Esophagus muscularis mucosa (tissue), 4 donors: ENCODE results near the gene MACROD2. TPM values are rescaled to one million over a fixed set of nuclear protein-coding genes. Genes with fewer than 3 reads are reported as not detected.

Source experiments
- DNase-seq: peaks from one replicate; pipeline ENCODE4 v3.0.0-alpha.2; 2017; ENCODE audit errors: extremely low spot score
- H3K27ac ChIP-seq, 4 donors: fragments of 200-600 bp; sonication (generic); replicated peaks in 1 of 4; 1 replicate in 3 of 4; 2 replicates in 1 of 4; pipeline ENCODE4 v1.5.1; 2016 to 2019; ENCODE audit warnings: mild to moderate bottlenecking in 1 of 4
- H3K27me3 ChIP-seq, 4 donors: fragments of 200-600 bp; sonication (generic); one replicate each; pipeline versions ENCODE4 v1.5.1 to v1.6.0; 2016 to 2019
- H3K36me3 ChIP-seq, 4 donors: fragments of 200-600 bp; sonication (generic); one replicate each; pipeline ENCODE4 v1.5.1; 2016 to 2019
- H3K4me1 ChIP-seq, 4 donors: fragments of 200-600 bp; sonication (generic); one replicate each; pipeline ENCODE4 v1.5.1; 2016 to 2019
- H3K4me3 ChIP-seq, 4 donors: fragments of 200-600 bp; sonication (generic); 1 replicate in 2 of 4; 2 replicates in 2 of 4; pipeline ENCODE4 v1.5.1; 2016 to 2019; ENCODE audit warnings: mild to moderate bottlenecking in 4 of 4, moderate library complexity in 1 of 4
- H3K9me3 ChIP-seq, 4 donors: fragments of 200-600 bp; sonication (generic); 1 replicate in 3 of 4; 2 replicates in 1 of 4; pipeline ENCODE4 v1.5.1; 2016 to 2019
- CTCF ChIP-seq, 3 experiments: fragments of 200-600 bp in 2 of 3; fragments of 450-650 bp in 1 of 3; sonication (generic) in 2 of 3; IDR thresholded peaks; one replicate each; pipeline ENCODE4 v1.5.1; 2017 to 2019; ENCODE audit warnings: antibody characterized with exemption in 3 of 3, mild to moderate bottlenecking in 2 of 3, moderate library complexity in 1 of 3
- EP300 ChIP-seq: sonication (generic); formaldehyde crosslinking; IDR thresholded peaks from one replicate; pipeline ENCODE4 v1.6.1; 2017; ENCODE audit warnings: antibody characterized with exemption
- POLR2A ChIP-seq: fragments of 450-650 bp; IDR thresholded peaks from one replicate; pipeline ENCODE4 v1.6.1; 2017; ENCODE audit warnings: antibody characterized with exemption, moderate library complexity, mild to moderate bottlenecking, low read depth
- POLR2AphosphoS5 ChIP-seq, 2 donors: sonication (generic); formaldehyde crosslinking; IDR thresholded peaks; one replicate each; pipeline ENCODE4 v1.6.1; 2017; ENCODE audit warnings: antibody characterized with exemption in 2 of 2
- WGBS: methylation state at CpG from one replicate; pipeline ENCODE4 v1.1.5; 2018; 5-methylcytosine and 5-hydroxymethylcytosine counted together
- intact Hi-C: fragments of 100-400 bp; cut with DNase I; formaldehyde crosslinking; loops from one replicate; pipeline ENCODE4 v1.15.1; 2023
- total RNA-seq, 4 donors: library from RNA; depleted of rRNA; stranded (reverse); fragments of >200 nt; gene quantifications; one replicate each; pipeline versions ENCODE4 v1.1.0 to v1.2.1, GENCODE V29; 2016

The MACROD2 gene
- total RNA-seq, 4 donors from 2014 or later: 1.4 to 3.6 (median 2.6) TPM

DNA sequence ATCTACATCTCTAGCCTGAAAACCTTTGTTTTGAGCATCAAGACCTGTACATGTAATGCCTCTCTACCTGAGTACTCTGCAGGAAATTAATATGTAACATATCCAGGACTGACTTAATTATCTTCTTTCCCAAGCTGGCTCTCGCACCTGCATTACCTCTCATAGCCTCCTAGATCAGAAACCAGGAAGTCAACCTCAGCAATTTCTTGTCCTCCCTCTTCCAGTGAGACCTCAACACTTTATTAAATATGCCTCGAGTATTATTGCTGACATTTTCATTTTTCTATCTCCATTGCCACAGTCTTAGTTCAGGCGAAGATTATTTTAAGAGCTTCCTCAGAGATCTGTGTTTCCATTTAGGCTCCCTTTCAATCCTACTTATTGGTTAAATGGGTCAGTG is 69.0 kb downstream of the MACROD2 start:
- Histone ChIP-seq H3K4me3 (no peak overlapping the region), H3K36me3 (no peaks in the 10 kb centered on the region), H3K27me3 (no peaks in the 10 kb centered on the region), H3K27ac (no peak overlapping the region), H3K9me3 (no peaks in the 10 kb centered on the region), H3K4me1 (no peaks in the 10 kb centered on the region)
- no peak for TF ChIP-seq POLR2AphosphoS5 (IDR thresholded peaks at IDR 0.05)
- TF ChIP-seq EP300: no peak
- TF ChIP-seq CTCF (IDR thresholded peaks at IDR 0.05): no peak
- no peak for TF ChIP-seq POLR2A
- intact Hi-C loops: no loop called here
- 84% methylated on average over 3 of the region's 3 CpGs for whole genome bisulfite sequencing
- no peak for DNase-seq

DNA sequence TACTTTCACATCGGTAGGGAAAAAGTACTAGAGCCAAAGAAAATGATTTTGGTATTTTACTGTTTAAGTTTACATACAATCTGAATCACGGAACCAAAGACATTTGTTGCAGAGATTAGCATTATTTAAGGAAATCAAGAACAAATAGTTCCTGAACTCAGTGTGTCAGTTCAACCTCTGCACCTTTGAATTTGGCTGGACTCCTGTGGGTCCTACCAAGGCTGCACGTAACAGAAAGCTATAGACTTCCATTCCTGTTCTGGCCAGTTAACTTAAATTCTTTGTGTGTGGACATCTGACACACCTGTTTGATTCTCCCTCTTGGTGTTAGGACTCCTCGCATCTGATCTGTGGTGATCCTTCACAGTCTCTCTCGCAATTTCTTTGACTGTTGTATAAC is 69.6 kb downstream of the MACROD2 start:
- TF ChIP-seq POLR2A (no peak), POLR2AphosphoS5 (IDR thresholded peaks at IDR 0.05) (no peak), EP300 (no peak), CTCF (IDR thresholded peaks at IDR 0.05) (no peak)
- no peaks in the 10 kb centered on the region for H3K9me3 ChIP-seq
- H3K4me3 ChIP-seq: no peak overlapping the region
- H3K27ac ChIP-seq: no peak overlapping the region
- intact Hi-C loops: no loop called here
- 82% methylated on average over 5 of the region's 5 CpGs for WGBS
- H3K27me3 ChIP-seq: no peaks in the 10 kb centered on the region
- DNase-seq: no peak
- H3K4me1 ChIP-seq: no peaks in the 10 kb centered on the region
- no peaks in the 10 kb centered on the region for H3K36me3 ChIP-seq

DNA sequence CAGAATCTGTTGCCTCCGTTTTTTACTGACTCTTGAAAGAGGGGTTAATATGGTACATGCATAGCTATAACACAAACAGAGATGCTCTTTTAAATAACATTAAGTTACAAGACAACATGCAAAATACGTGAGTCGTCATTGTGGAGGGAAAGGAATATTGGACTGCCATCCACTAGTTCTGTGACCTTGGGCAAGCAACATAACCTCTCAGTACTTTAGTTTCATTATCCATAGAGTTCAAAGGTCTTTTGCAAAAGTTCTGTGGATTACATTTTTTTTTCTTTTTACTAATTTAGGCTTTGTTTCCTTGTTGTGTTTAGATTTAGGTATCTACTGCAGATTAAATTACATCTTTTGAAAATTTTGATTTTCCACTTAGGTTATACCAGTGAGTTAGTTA is 70.5 kb downstream of the MACROD2 start:
- TF ChIP-seq EP300 (no peak), POLR2AphosphoS5 (IDR thresholded peaks at IDR 0.05) (no peak), POLR2A (no peak), CTCF (IDR thresholded peaks at IDR 0.05) (no peak)
- 91% methylated on average over 3 of the region's 3 CpGs for WGBS
- intact Hi-C loops: no loop called here

DNA sequence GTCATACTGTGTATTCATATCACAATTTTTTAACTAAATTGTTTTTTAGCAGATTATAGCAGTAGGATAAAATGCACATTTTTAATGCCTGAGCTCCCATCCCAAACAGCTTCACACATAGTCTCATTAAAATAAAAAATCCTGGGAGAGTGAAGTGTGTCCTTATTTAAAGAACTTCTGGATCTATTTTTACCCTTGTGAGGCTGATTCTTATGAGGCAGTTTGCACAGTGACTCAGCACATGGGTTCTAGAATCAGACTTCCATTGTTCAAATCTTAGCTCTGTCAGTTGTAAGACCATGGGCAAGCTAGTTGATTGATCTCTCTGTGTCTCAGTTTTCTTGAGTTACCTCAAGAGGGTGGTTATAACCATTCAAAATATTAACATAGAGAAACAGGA is 72.3 kb downstream of the MACROD2 start:
- Histone ChIP-seq H3K4me3 (no peak overlapping the region), H3K27ac (no peak overlapping the region), H3K4me1 (no peaks in the 10 kb centered on the region), H3K36me3 (no peaks in the 10 kb centered on the region), H3K9me3 (no peaks in the 10 kb centered on the region), H3K27me3 (no peaks in the 10 kb centered on the region)
- DNase-seq: no peak
- intact Hi-C loops: no loop called here
- TF ChIP-seq CTCF (IDR thresholded peaks at IDR 0.05): no peak
- TF ChIP-seq POLR2AphosphoS5 (IDR thresholded peaks at IDR 0.05): no peak
- no peak for TF ChIP-seq EP300
- TF ChIP-seq POLR2A: no peak

More for the DNA sequence above, 70.5 kb downstream of the MACROD2 start:
- H3K27me3 ChIP-seq: no peaks in the 10 kb centered on the region
- no peak for DNase-seq
- no peaks in the 10 kb centered on the region for H3K9me3 ChIP-seq
- H3K36me3 ChIP-seq: no peaks in the 10 kb centered on the region
- H3K4me3 ChIP-seq: no peak overlapping the region
- H3K4me1 ChIP-seq: no peaks in the 10 kb centered on the region
- no peak overlapping the region for H3K27ac ChIP-seq

DNA sequence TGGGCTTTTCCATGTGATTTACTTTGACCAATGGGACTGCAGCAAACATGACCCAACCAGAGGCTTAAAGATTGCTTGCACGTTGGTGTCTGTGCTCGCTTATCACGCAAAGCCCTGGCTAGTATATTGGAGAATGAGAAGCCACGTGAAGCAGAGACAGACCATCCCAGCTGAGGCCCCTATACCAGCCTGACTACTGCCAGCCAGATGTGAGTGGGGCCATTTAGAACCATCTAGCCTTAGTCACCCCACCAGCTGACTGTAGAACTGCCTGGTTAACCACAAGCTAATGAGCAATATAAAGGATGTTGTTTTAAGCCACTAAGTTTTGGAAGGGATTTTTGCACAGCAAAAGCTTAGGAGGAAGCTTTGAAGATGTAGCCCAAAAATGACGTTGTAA is 74.5 kb downstream of the MACROD2 start:
- Histone ChIP-seq H3K9me3 (no peaks in the 10 kb centered on the region), H3K27ac (no peak overlapping the region), H3K27me3 (no peaks in the 10 kb centered on the region), H3K4me3 (no peak overlapping the region), H3K36me3 (no peaks in the 10 kb centered on the region), H3K4me1 (no peaks in the 10 kb centered on the region)
- 92% methylated on average over 5 of the region's 5 CpGs for WGBS
- no peak for TF ChIP-seq POLR2AphosphoS5 (IDR thresholded peaks at IDR 0.05)
- TF ChIP-seq POLR2A: no peak
- TF ChIP-seq EP300: no peak
- no peak for TF ChIP-seq CTCF (IDR thresholded peaks at IDR 0.05)
- DNase-seq: no peak
- intact Hi-C loops: no loop called here
